Karpas-422 (cell line): ENCODE data around the gene CPLX4. TPM values are rescaled to one million over a fixed set of nuclear protein-coding genes. Genes with fewer than 3 reads are reported as not detected.

Experiments
- DNase-seq: peaks from one replicate; pipeline ENCODE4 v3.0.0-alpha.2; 2015
- H2AFZ ChIP-seq: fragments of 200-600 bp; sonication (generic); 2 replicates; pipeline ENCODE4 v1.6.1; 2014; ENCODE audit warnings: antibody characterized with exemption, low read length, mixed read lengths
- H3K27ac ChIP-seq: fragments of 200-600 bp; sonication (generic); 2 replicates; pipeline ENCODE4 v1.5.1; 2014; ENCODE audit warnings: mild to moderate bottlenecking, low read length, moderate library complexity
- H3K27me3 ChIP-seq: fragments of 200-600 bp; sonication (generic); 2 replicates; pipeline ENCODE4 v1.6.1; 2014; ENCODE audit warnings: low read length, mixed read lengths
- H3K36me3 ChIP-seq: fragments of 200-600 bp; sonication (generic); 2 replicates; pipeline ENCODE4 v1.6.1; 2014; ENCODE audit warnings: low read length, mixed read lengths; ENCODE audit not compliant: insufficient read depth
- H3K4me1 ChIP-seq: fragments of 200-600 bp; sonication (generic); 2 replicates; pipeline ENCODE4 v1.6.1; 2014; ENCODE audit warnings: mild to moderate bottlenecking, low read length, mixed read lengths
- H3K4me2 ChIP-seq: fragments of 200-600 bp; sonication (generic); 2 replicates; pipeline ENCODE4 v1.6.1; 2014; ENCODE audit warnings: low read length, low read depth, mild to moderate bottlenecking; ENCODE audit not compliant: poor library complexity, severe bottlenecking
- H3K4me3 ChIP-seq: fragments of 200-600 bp; sonication (generic); 2 replicates; pipeline ENCODE4 v1.5.1; 2014; ENCODE audit warnings: mild to moderate bottlenecking, antibody characterized with exemption, low read length, mixed read lengths
- H3K79me2 ChIP-seq: fragments of 200-600 bp; sonication (generic); 2 replicates; pipeline ENCODE4 v1.6.1; 2014; ENCODE audit warnings: mild to moderate bottlenecking, low read length, mixed read lengths
- H3K9ac ChIP-seq: fragments of 200-600 bp; sonication (generic); 2 replicates; pipeline ENCODE4 v1.6.0; 2014; ENCODE audit warnings: low read length
- H3K9me2 ChIP-seq: fragments of 200-600 bp; sonication (generic), shearing (Covaris generic); replicated peaks from 2 replicates; pipeline ENCODE4 v1.6.0; 2014; ENCODE audit warnings: mild to moderate bottlenecking, low read length, moderate library complexity; ENCODE audit not compliant: insufficient read depth
- H3K9me3 ChIP-seq: fragments of 300-700, 200-600 bp; sonication (generic); 2 replicates; pipeline ENCODE4 v1.6.1; 2014; ENCODE audit warnings: low read length, mixed read lengths
- H4K20me1 ChIP-seq: fragments of 200-600 bp; sonication (generic); 2 replicates; pipeline ENCODE4 v1.6.1; 2014; ENCODE audit warnings: mild to moderate bottlenecking, antibody characterized with exemption, low read length, low read depth; ENCODE audit not compliant: insufficient read depth
- total RNA-seq: library from RNA; depleted of rRNA; stranded (reverse); fragments of >200 nt; shearing (Covaris generic); gene quantifications from 2 replicates; pipeline ENCODE4 v1.2.3, GENCODE V29; 2014; ENCODE audit warnings: low replicate concordance

The CPLX4 gene
- total RNA-seq, 1 experiment from 2014 or later: not detected

GRCh38 chr18:59353079-59353680 is 34.7 kb upstream of the CPLX4 start:
- Histone ChIP-seq H3K9me2 (no peaks in the 10 kb centered on the region), H3K9me3 (no peaks in the 10 kb centered on the region), H3K27ac (no peak overlapping the region), H3K4me1 (peaks cover 28% of the 10 kb centered on the region), H2AFZ (no peak overlapping the region), H3K4me3 (no peak overlapping the region), H3K27me3 (no peaks in the 10 kb centered on the region), H4K20me1 (0 out of 2 replicates have a peak, but pooled peaks cover 6% of the 10 kb centered on the region), H3K36me3 (peaks cover 75% of the 10 kb centered on the region), H3K79me2 (peaks cover 64% of the 10 kb centered on the region), H3K9ac (no peak overlapping the region), H3K4me2 (no peak overlapping the region)
- peak; percentile 28 for DNase-seq

- Histone ChIP-seq H4K20me1 (0 out of 2 replicates have a peak, but pooled peaks cover 5% of the 10 kb centered on the region), H3K27ac (no peak overlapping the region), H3K9ac (no peak overlapping the region), H3K4me3 (no peak overlapping the region), H3K9me2 (no peaks in the 10 kb centered on the region), H3K36me3 (peaks cover 81% of the 10 kb centered on the region), H2AFZ (no peak overlapping the region), H3K4me1 (peaks cover 20% of the 10 kb centered on the region), H3K9me3 (no peaks in the 10 kb centered on the region), H3K79me2 (peaks cover 62% of the 10 kb centered on the region), H3K4me2 (no peak overlapping the region), H3K27me3 (no peaks in the 10 kb centered on the region)
- DNase-seq: peak; percentile 34
Measured at GRCh38 chr18:59352250-59352855, 33.9 kb upstream of the CPLX4 start.

DNA sequence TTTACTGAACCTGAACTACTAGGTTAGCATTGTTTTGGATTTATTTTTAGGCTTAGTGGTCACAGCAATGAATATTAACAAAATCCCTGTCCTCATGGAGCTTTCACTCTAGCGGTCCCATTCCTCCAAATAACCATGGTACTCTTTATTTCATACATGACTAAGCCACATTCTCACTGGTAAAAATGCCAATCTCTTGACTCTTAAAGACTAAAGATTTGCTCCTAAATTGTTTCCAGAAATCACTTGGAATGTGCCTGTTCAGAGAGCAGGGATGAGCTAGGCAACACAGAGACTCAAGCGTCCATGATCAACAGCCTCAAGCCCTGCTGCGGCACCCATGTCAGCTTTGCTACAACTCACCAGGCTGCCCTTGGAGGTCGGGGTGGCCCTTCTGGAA is 27.1 kb upstream of the CPLX4 start:
- no peaks in the 10 kb centered on the region for H3K9me3 ChIP-seq
- H3K79me2 ChIP-seq: peaks cover 66% of the 10 kb centered on the region
- H3K4me3 ChIP-seq: no peak overlapping the region
- H4K20me1 ChIP-seq: no peaks in the 10 kb centered on the region
- H3K9me2 ChIP-seq: no peaks in the 10 kb centered on the region
- H3K4me1 ChIP-seq: no peaks in the 10 kb centered on the region
- H3K27ac ChIP-seq: no peak overlapping the region
- H3K9ac ChIP-seq: no peak overlapping the region
- peak; percentile 41 for DNase-seq
- H3K36me3 ChIP-seq: peaks cover 81% of the 10 kb centered on the region
- no peaks in the 10 kb centered on the region for H3K27me3 ChIP-seq
- H3K4me2 ChIP-seq: no peak overlapping the region
- H2AFZ ChIP-seq: no peak overlapping the region

- Histone ChIP-seq H3K36me3 (peaks cover 86% of the 10 kb centered on the region), H3K4me2 (no peak overlapping the region), H2AFZ (no peak overlapping the region), H3K4me3 (no peak overlapping the region), H3K27ac (no peak overlapping the region), H3K79me2 (peaks cover 71% of the 10 kb centered on the region), H3K27me3 (no peaks in the 10 kb centered on the region), H3K9me2 (no peaks in the 10 kb centered on the region), H3K9me3 (no peaks in the 10 kb centered on the region), H3K9ac (no peak overlapping the region), H3K4me1 (no peaks in the 10 kb centered on the region), H4K20me1 (no peaks in the 10 kb centered on the region)
- DNase-seq: no peak
Measured at GRCh38 chr18:59344996-59345395, 26.5 kb upstream of the CPLX4 start.

DNA sequence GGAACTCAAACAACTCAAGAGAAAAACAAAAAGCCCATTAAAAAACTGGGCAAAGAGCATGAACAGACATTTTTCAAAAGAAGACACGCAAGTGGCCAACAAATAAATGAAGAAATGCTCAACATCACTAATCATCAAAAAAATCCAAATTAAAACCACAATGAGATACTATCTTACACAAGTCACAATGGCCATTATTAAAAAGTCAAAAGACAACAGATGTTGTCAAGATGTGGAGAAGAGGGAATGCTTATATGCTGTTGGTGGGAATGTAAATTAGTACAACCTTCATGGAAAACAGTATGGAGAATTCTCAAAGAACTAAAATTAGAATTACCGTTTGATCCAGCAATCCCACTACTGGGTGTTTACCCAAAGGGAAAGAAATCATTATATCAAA is 25.5 kb upstream of the CPLX4 start:
- Histone ChIP-seq H3K27me3 (no peaks in the 10 kb centered on the region), H3K9me2 (no peaks in the 10 kb centered on the region), H3K9ac (no peak overlapping the region), H3K79me2 (peaks cover 77% of the 10 kb centered on the region), H4K20me1 (no peaks in the 10 kb centered on the region), H3K27ac (no peak overlapping the region), H3K9me3 (no peaks in the 10 kb centered on the region), H3K4me1 (no peaks in the 10 kb centered on the region), H3K4me2 (no peak overlapping the region), H3K36me3 (peaks cover 76% of the 10 kb centered on the region), H2AFZ (no peak overlapping the region), H3K4me3 (no peak overlapping the region)
- DNase-seq: peak; percentile 14

GRCh38 chr18:59340817-59341216 is 22.4 kb upstream of the CPLX4 start:
- Histone ChIP-seq H4K20me1 (no peaks in the 10 kb centered on the region), H3K4me2 (no peak overlapping the region), H3K79me2 (peaks cover 71% of the 10 kb centered on the region), H3K27ac (no peak overlapping the region), H3K4me1 (no peaks in the 10 kb centered on the region), H3K27me3 (no peaks in the 10 kb centered on the region), H3K9me3 (no peaks in the 10 kb centered on the region), H2AFZ (no peak overlapping the region), H3K4me3 (no peak overlapping the region), H3K36me3 (peaks cover 66% of the 10 kb centered on the region), H3K9me2 (no peaks in the 10 kb centered on the region), H3K9ac (no peak overlapping the region)
- no peak for DNase-seq

DNA sequence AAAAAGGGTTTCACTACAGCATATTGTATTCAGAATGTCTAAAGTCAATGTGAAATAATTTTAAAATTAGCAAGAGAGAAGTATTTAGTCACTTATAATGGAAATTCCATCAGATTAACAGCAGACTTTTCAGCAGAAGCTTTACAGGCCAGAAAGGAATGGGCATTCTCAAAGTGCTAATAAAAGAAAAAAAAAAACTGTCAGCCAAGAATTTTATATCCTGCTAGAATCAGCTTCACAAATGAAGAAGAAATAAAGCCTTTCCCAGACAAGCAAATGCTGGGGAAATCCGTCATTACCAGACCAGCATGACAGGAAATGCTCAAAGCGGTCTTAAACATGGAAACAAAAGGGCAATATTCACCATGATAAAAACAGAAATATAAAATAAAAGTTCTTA is 21.9 kb upstream of the CPLX4 start:
- Histone ChIP-seq H3K4me2 (no peak overlapping the region), H3K4me1 (no peaks in the 10 kb centered on the region), H3K9me3 (no peaks in the 10 kb centered on the region), H3K9me2 (no peaks in the 10 kb centered on the region), H4K20me1 (no peaks in the 10 kb centered on the region), H3K27ac (no peak overlapping the region), H3K79me2 (peaks cover 66% of the 10 kb centered on the region), H3K9ac (no peak overlapping the region), H2AFZ (no peak overlapping the region), H3K4me3 (no peak overlapping the region), H3K27me3 (no peaks in the 10 kb centered on the region), H3K36me3 (peaks cover 65% of the 10 kb centered on the region)
- no peak for DNase-seq

DNA sequence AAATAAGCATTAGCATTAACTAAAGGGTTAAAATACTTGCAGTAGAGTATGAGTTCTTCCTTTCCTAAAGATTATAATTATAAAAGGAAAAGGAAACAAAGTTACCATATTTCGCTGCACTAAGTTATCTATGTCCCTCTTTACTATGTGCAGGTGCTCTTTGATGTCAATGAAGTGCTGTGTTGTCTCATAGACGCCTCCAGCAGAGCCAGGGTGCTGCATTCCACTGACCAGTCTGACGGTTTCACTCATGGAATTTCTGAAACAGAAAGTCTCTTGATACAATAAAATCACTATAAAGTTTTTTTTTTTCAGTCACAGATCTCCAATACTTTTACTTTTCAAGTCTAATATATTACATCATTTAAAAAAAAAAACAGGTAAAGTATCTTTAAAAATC is 14.5 kb upstream of the CPLX4 start:
- H3K9me2 ChIP-seq: no peaks in the 10 kb centered on the region
- no peak for DNase-seq

More for the DNA sequence above, 14.5 kb upstream of the CPLX4 start:
- Histone ChIP-seq H3K4me1 (no peaks in the 10 kb centered on the region), H3K9me3 (no peaks in the 10 kb centered on the region), H3K27ac (no peak overlapping the region), H3K36me3 (peaks cover 62% of the 10 kb centered on the region), H2AFZ (no peak overlapping the region), H3K27me3 (no peaks in the 10 kb centered on the region), H3K4me3 (no peak overlapping the region), H3K4me2 (no peak overlapping the region), H4K20me1 (no peaks in the 10 kb centered on the region), H3K79me2 (0 out of 2 replicates have a peak, but pooled peaks cover 4% of the 10 kb centered on the region), H3K9ac (no peak overlapping the region)
